ENCODE results near the gene RPP40.

GRCh38 chr6:4977468-4977867 lies 26.4 kb downstream of the RPP40 start:
- TF ChIP-seq CTCF (IDR thresholded peaks at IDR 0.05) (no peak), EZH2 (IDR thresholded peaks at IDR 0.05) (no peak), EZH2phosphoT487 (IDR thresholded peaks at IDR 0.05) (no peak)

Measured in neural progenitor cell (in vitro differentiated cells).